ENCODE results near the gene C2orf78. TPM values are rescaled to one million over a fixed set of nuclear protein-coding genes. Genes with fewer than 3 reads are reported as not detected.

The C2orf78 gene
- total RNA-seq, 1 donor from 2014 or later: not detected

DNA sequence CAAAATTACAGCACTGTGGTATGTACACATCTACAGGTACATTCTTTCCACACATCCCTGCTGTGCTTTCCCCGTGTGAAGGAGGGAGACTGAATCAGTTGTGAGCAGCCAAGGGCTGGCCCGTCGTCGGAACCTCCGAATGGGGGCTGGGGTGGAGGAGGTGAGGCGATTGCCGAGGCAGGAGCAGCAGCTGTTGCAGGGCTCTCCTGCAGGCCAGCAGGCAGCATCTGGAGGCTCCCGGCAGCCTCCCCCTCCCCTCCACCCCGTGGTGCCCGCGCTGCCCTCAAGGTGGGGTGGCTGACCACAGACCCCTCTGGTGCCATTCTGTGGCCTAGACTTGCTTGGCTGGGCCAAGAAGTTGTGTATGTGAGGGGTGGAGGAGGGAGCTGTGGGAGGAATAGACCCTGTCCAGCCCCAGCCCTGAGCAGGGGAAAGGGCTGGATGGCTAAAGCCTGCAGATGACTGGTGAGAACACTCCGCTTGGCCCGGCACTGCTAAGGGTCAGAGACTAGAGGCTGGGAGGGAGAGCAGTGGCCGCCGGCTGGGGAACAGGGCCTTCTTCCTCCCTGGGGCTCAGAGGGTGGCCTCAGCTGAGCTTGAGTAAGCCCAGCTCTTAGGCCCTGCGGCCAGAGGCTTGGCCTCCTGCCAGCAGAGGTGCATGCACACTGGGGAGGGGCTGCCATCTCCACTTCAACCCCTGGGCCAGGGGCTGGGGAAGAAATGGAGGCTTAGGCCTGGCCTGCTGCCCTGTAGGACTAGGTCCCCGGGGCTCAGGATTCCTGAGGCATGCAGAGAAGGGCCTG, 52.4 kb downstream of the C2orf78 start:
- ATAC-seq (peak; percentile 39), DNase-seq (no peak)
- TF ChIP-seq, protein P1, sequence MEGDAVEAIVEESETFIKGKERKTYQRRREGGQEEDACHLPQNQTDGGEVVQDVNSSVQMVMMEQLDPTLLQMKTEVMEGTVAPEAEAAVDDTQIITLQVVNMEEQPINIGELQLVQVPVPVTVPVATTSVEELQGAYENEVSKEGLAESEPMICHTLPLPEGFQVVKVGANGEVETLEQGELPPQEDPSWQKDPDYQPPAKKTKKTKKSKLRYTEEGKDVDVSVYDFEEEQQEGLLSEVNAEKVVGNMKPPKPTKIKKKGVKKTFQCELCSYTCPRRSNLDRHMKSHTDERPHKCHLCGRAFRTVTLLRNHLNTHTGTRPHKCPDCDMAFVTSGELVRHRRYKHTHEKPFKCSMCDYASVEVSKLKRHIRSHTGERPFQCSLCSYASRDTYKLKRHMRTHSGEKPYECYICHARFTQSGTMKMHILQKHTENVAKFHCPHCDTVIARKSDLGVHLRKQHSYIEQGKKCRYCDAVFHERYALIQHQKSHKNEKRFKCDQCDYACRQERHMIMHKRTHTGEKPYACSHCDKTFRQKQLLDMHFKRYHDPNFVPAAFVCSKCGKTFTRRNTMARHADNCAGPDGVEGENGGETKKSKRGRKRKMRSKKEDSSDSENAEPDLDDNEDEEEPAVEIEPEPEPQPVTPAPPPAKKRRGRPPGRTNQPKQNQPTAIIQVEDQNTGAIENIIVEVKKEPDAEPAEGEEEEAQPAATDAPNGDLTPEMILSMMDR (IDR thresholded peaks at IDR 0.05): no peak
- no peaks in the 10 kb centered on the region for H3K9me3 ChIP-seq
- no peak overlapping the region for H3K4me3 ChIP-seq
- peaks cover 37% of the 10 kb centered on the region for H3K36me3 ChIP-seq
- intact Hi-C loops (cut with DNase I): no loop called here
- H3K27ac ChIP-seq: no peak overlapping the region
- H3K4me1 ChIP-seq: peaks cover 3% of the 10 kb centered on the region
- no peaks in the 10 kb centered on the region for H3K27me3 ChIP-seq

DNA sequence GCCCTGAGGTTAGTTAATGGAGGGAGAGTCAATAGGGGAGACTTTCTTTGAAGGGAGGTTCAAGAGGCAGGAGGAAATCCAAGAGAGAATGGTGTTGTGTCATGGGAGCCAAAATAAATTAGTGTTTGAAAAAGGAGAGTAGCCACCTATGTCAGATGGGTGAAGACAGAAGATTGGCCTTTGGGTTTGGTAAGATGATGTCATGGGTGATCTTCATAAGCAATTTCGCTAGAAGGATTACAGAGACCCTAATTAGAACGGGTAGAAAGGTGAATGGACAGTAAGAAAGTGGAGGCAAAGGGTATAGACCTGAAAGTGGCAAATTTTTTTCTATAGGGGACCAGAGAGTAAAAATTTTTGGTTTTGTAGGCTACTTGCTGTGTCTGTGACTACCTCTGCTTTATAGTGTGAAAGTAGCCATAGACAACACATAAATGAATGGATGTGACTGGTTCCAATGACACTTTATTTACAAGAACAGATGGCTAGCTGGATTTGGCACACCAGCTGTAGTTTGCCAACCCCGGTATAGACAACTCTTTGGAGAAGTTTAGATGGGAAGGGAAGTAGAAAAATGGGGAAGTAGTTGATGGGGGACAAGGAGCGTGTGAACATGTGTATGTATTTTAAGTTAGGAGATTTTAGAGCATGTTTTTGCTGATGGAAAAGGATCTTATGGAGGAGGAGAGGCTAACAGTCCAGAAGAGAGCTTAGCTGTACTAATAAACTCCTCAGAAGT, 54.0 kb downstream of the C2orf78 start:
- peaks cover 3% of the 10 kb centered on the region for H3K4me1 ChIP-seq
- H3K9me3 ChIP-seq: no peaks in the 10 kb centered on the region
- peaks cover 22% of the 10 kb centered on the region for H3K36me3 ChIP-seq
- H3K27ac ChIP-seq: no peak overlapping the region
- no peak overlapping the region for H3K4me3 ChIP-seq
- DNase-seq: no peak
- ATAC-seq: peak; percentile 63
- H3K27me3 ChIP-seq: no peaks in the 10 kb centered on the region
- intact Hi-C loops (cut with DNase I): no loop called here
- TF ChIP-seq, protein P1 (IDR thresholded peaks at IDR 0.05): no peak

DNA sequence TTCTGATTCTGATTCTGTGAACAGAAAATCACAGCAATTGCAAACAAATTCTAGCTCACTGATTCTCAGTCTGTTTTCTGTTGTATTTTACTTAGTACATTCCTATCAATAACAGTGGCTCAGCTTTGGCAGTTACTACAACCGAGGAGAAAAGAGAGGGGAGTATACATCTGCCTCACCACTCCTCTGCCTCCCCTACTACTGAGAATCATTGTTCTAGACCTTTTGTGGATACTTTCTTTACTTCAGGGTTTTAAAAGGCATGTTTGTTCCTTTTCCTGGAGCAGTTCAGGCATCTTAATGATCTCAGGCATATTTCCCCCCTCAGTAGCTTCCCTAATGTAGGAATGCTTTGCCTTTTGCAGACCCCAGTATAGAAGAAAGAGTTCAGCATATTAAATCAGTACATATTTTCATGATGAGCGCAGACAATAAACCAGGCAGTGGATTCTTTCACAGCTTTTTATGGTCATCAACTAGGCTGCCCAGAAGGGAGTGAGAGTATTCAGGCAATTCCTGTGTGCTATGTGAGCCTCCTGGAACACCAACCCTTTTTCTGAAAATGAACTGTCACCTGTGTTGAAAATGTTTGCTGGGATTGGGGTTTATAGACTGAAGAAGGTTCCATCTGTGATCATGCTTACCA, 55.0 kb downstream of the C2orf78 start:
- intact Hi-C loops (cut with DNase I): no loop called here
- DNase-seq (no peak), ATAC-seq (no peak)
- H3K36me3 ChIP-seq: peaks cover 23% of the 10 kb centered on the region
- no peaks in the 10 kb centered on the region for H3K27me3 ChIP-seq
- H3K4me3 ChIP-seq: no peak overlapping the region
- no peaks in the 10 kb centered on the region for H3K9me3 ChIP-seq
- H3K27ac ChIP-seq: no peak overlapping the region
- peaks cover 3% of the 10 kb centered on the region for H3K4me1 ChIP-seq
- TF ChIP-seq, protein P1 (IDR thresholded peaks at IDR 0.05): no peak

DNA sequence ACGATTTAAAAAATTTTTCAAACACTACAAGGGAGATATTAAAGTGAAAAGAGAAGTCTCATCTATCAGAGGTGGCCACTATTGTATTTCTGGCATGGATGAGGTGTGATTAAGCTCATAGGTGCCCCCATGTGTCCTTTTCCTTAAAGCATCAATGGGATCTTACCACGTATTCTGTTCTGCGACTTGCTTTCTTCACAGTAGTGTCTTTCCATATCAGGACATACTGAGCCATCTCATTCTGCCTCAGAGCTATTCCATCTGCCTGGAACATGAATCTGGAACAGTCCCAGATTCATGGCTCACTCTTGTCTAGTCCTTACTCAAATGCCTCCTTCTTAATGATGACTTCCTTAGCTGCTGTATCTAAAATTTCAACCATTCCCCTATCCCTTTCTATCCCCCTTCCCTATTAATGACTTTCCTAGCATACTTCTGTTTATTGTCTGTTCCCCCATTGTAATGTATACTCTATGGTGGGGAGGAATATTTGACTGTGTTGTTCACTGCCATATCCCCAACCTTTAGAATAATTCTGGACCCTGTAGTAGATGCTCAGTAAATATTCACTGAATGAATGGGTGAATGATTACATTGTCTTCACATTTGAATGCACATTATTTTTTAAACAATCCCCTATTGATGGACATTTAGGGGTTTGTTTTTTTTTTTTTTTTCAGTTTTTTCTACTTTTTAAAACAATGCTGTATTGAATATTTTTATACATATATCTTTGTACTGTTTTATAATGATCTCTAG, 55.8 kb downstream of the C2orf78 start:
- H3K36me3 ChIP-seq: peaks cover 25% of the 10 kb centered on the region
- intact Hi-C loops (cut with DNase I): no loop called here
- DNase-seq (no peak), ATAC-seq (no peak)
- H3K27ac ChIP-seq: no peak overlapping the region
- TF ChIP-seq, protein P1 (IDR thresholded peaks at IDR 0.05): no peak
- peaks cover 3% of the 10 kb centered on the region for H3K4me1 ChIP-seq
- no peaks in the 10 kb centered on the region for H3K27me3 ChIP-seq
- H3K4me3 ChIP-seq: no peak overlapping the region
- H3K9me3 ChIP-seq: no peaks in the 10 kb centered on the region

Measured in upper lobe of right lung (tissue), 1 donor.